CD8-positive, alpha-beta memory T cell (primary cell): Measurements from ENCODE around the gene PALLD. TPM values are rescaled to one million over a fixed set of nuclear protein-coding genes. Genes with fewer than 3 reads are reported as not detected.

Source experiments
- CTCF ChIA-PET: fragments of 350-600 bp; sonication (Branson Sonifier 250); formaldehyde crosslinking; loops from one replicate; lab custom pipeline; 2021; ENCODE audit warnings: antibody characterized with exemption; lab: Charles Lee
- POLR2A ChIA-PET: fragments of 350-600 bp; sonication (Branson Sonifier 250); formaldehyde crosslinking; loops from one replicate; lab custom pipeline; 2021; ENCODE audit warnings: antibody characterized with exemption; lab: Charles Lee
- DNase-seq, 5 donors: peaks; one replicate each; pipeline versions ENCODE4 v3.0.0 to v3.0.0-alpha.2; 2020 to 2022; ENCODE audit warnings: mixed read lengths in 1 of 5
- H3K27ac ChIP-seq: one replicate; pipeline ENCODE4 v1.7.0; 2013; ENCODE audit warnings: low read depth, mild to moderate bottlenecking, low read length, moderate library complexity
- H3K27me3 ChIP-seq: 2 replicates; pipeline ENCODE4 v1.7.0; 2013; ENCODE audit warnings: low read length, mild to moderate bottlenecking; ENCODE audit not compliant: insufficient read depth, poor library complexity, severe bottlenecking
- H3K36me3 ChIP-seq: 2 replicates; pipeline ENCODE4 v1.7.0; 2013; ENCODE audit warnings: mild to moderate bottlenecking, low read length, moderate library complexity; ENCODE audit not compliant: insufficient read depth
- H3K4me1 ChIP-seq: 2 replicates; pipeline ENCODE4 v1.7.0; 2013; ENCODE audit warnings: mild to moderate bottlenecking, low read length, moderate library complexity; ENCODE audit not compliant: insufficient read depth
- H3K4me3 ChIP-seq: 2 replicates; pipeline ENCODE4 v1.7.0; 2013; ENCODE audit warnings: mild to moderate bottlenecking, low read length
- H3K9me3 ChIP-seq: 2 replicates; pipeline ENCODE4 v1.7.0; 2013; ENCODE audit warnings: mild to moderate bottlenecking, low read length
- H3K27ac Mint-ChIP-seq, 8 donors: one replicate each; pipeline ENCODE4 v1.8.0; 2020 to 2021; ENCODE audit warnings: mixed read lengths in 8 of 8, mild to moderate bottlenecking in 6 of 8, inconsistent platforms in 3 of 8, moderate library complexity in 3 of 8
- H3K27me3 Mint-ChIP-seq, 2 donors: one replicate each; pipeline ENCODE4 v1.8.0; 2020 to 2021; ENCODE audit warnings: mixed read lengths in 2 of 2, mild to moderate bottlenecking in 1 of 2, moderate library complexity in 1 of 2
- H3K36me3 Mint-ChIP-seq, 3 donors: one replicate each; pipeline ENCODE4 v1.8.0; 2020 to 2021; ENCODE audit warnings: mixed read lengths in 3 of 3, inconsistent platforms in 1 of 3, mild to moderate bottlenecking in 1 of 3
- H3K4me1 Mint-ChIP-seq, 3 donors: one replicate each; pipeline ENCODE4 v1.8.0; 2020 to 2021; ENCODE audit warnings: mixed read lengths in 3 of 3, inconsistent platforms in 1 of 3, mild to moderate bottlenecking in 1 of 3
- H3K4me3 Mint-ChIP-seq, 7 donors: one replicate each; pipeline ENCODE4 v1.8.0; 2020 to 2021; ENCODE audit warnings: mixed read lengths in 7 of 7, mild to moderate bottlenecking in 6 of 7, moderate library complexity in 4 of 7, inconsistent platforms in 2 of 7
- H3K9me3 Mint-ChIP-seq, 5 donors: one replicate each; pipeline ENCODE4 v1.8.0; 2020 to 2022; ENCODE audit warnings: mixed read lengths in 5 of 5, mild to moderate bottlenecking in 3 of 5, moderate library complexity in 2 of 5, inconsistent platforms in 1 of 5
- polyA plus RNA-seq: library from polyadenylated mRNA; unstranded; fragments of 300-500 nt; fragmentation: Illumina TruSeq; gene quantifications from one replicate; pipeline ENCODE4 v1.2.3, GENCODE V29; 2021
- total RNA-seq, 2 experiments: library from RNA; stranded (reverse); gene quantifications; one replicate each; pipeline ENCODE4 v1.2.3, GENCODE V29; 2021

PALLD gene
- total and polyA plus RNA-seq, 3 experiments from 2014 or later = 0.35 to 0.97 (median 0.47) TPM

- no peaks in the 10 kb centered on the region for H3K9me3 ChIP-seq
- no peak overlapping the region for H3K4me3 Mint-ChIP-seq
- POLR2A ChIA-PET = no interaction called here
- no peak for DNase-seq
- H3K4me3 ChIP-seq = no peak overlapping the region
- peaks cover 6 to 17% (median 11%) of the 10 kb centered on the region in 3 donors for H3K4me1 Mint-ChIP-seq
- H3K27ac Mint-ChIP-seq = no peak overlapping the region
- H3K27me3 Mint-ChIP-seq = peaks cover 43 to 65% of the 10 kb centered on the region in 2 donors
- H3K27ac ChIP-seq = no peak overlapping the region
- peaks cover 5% of the 10 kb centered on the region for H3K27me3 ChIP-seq
- no peaks in the 10 kb centered on the region for H3K4me1 ChIP-seq
- CTCF ChIA-PET = no interaction called here
- peaks cover 0 to 4% (median 0%) of the 10 kb centered on the region in 5 donors for H3K9me3 Mint-ChIP-seq
- H3K36me3 Mint-ChIP-seq = no peaks in the 10 kb centered on the region
- no peaks in the 10 kb centered on the region for H3K36me3 ChIP-seq
Observed at GRCh38 chr4:168630445-168631187, 133.8 kb downstream of the PALLD start.

- no peaks in the 10 kb centered on the region for H3K9me3 ChIP-seq
- peaks cover 48 to 71% of the 10 kb centered on the region in 2 donors for H3K27me3 Mint-ChIP-seq
- H3K9me3 Mint-ChIP-seq = peaks cover 0 to 4% (median 0%) of the 10 kb centered on the region in 5 donors
- ChIA-PET POLR2A (no interaction called here), CTCF (no interaction called here)
- peaks cover 6 to 17% (median 11%) of the 10 kb centered on the region in 3 donors for H3K4me1 Mint-ChIP-seq
- H3K27me3 ChIP-seq = peaks cover 5% of the 10 kb centered on the region
- no peak overlapping the region for H3K4me3 ChIP-seq
- no peaks in the 10 kb centered on the region for H3K4me1 ChIP-seq
- no peaks in the 10 kb centered on the region for H3K36me3 ChIP-seq
- H3K4me3 Mint-ChIP-seq = peak overlapping the region in 3 of 7 donors; percentile 3 to 32 (median 29)
- H3K27ac Mint-ChIP-seq = peak overlapping the region in 1 of 8 donors; percentile 43
- H3K27ac ChIP-seq = no peak overlapping the region
- H3K36me3 Mint-ChIP-seq = no peaks in the 10 kb centered on the region
- no peak for DNase-seq
Observed at GRCh38 chr4:168631241-168632162, 134.7 kb downstream of the PALLD start.

GRCh38 chr4:168632301-168632725 is 135.5 kb downstream of the PALLD start:
- H3K4me3 ChIP-seq = no peak overlapping the region
- Mint-ChIP-seq H3K4me3 (peak overlapping the region in 1 of 7 donors; percentile 29), H3K4me1 (peaks cover 6 to 17% (median 11%) of the 10 kb centered on the region in 3 donors), H3K27ac (no peak overlapping the region), H3K9me3 (peaks cover 0 to 4% (median 0%) of the 10 kb centered on the region in 5 donors), H3K27me3 (peaks cover 50 to 74% of the 10 kb centered on the region in 2 donors), H3K36me3 (no peaks in the 10 kb centered on the region)
- ChIA-PET CTCF (no interaction called here), POLR2A (no interaction called here)
- no peaks in the 10 kb centered on the region for H3K4me1 ChIP-seq
- H3K9me3 ChIP-seq = no peaks in the 10 kb centered on the region
- H3K36me3 ChIP-seq = no peaks in the 10 kb centered on the region
- H3K27me3 ChIP-seq = peaks cover 5% of the 10 kb centered on the region
- no peak overlapping the region for H3K27ac ChIP-seq
- no peak for DNase-seq

GRCh38 chr4:168633064-168633463 is 136.2 kb downstream of the PALLD start:
- Mint-ChIP-seq H3K27ac (no peak overlapping the region), H3K4me3 (no peak overlapping the region), H3K27me3 (peaks cover 50 to 74% of the 10 kb centered on the region in 2 donors), H3K9me3 (peaks cover 0 to 4% (median 0%) of the 10 kb centered on the region in 5 donors), H3K4me1 (peaks cover 6 to 17% (median 11%) of the 10 kb centered on the region in 3 donors), H3K36me3 (no peaks in the 10 kb centered on the region)
- Histone ChIP-seq H3K36me3 (no peaks in the 10 kb centered on the region), H3K9me3 (no peaks in the 10 kb centered on the region), H3K4me1 (no peaks in the 10 kb centered on the region), H3K27ac (no peak overlapping the region), H3K4me3 (no peak overlapping the region), H3K27me3 (peaks cover 5% of the 10 kb centered on the region)
- no peak for DNase-seq
- ChIA-PET POLR2A (no interaction called here), CTCF (no interaction called here)

GRCh38 chr4:168633496-168633895 is 136.6 kb downstream of the PALLD start:
- H3K4me1 Mint-ChIP-seq = peaks cover 6 to 17% (median 11%) of the 10 kb centered on the region in 3 donors
- no peak overlapping the region for H3K27ac Mint-ChIP-seq
- peaks cover 0 to 4% (median 0%) of the 10 kb centered on the region in 5 donors for H3K9me3 Mint-ChIP-seq
- H3K27me3 Mint-ChIP-seq = peaks cover 48 to 69% of the 10 kb centered on the region in 2 donors
- H3K27ac ChIP-seq = no peak overlapping the region
- ChIA-PET POLR2A (no interaction called here), CTCF (no interaction called here)
- H3K4me3 Mint-ChIP-seq = no peak overlapping the region
- DNase-seq = no peak
- no peaks in the 10 kb centered on the region for H3K36me3 Mint-ChIP-seq
- H3K27me3 ChIP-seq = peaks cover 5% of the 10 kb centered on the region
- no peak overlapping the region for H3K4me3 ChIP-seq
- no peaks in the 10 kb centered on the region for H3K36me3 ChIP-seq
- no peaks in the 10 kb centered on the region for H3K9me3 ChIP-seq
- H3K4me1 ChIP-seq = no peaks in the 10 kb centered on the region

- H3K36me3 Mint-ChIP-seq = no peaks in the 10 kb centered on the region
- no peak overlapping the region for H3K4me3 Mint-ChIP-seq
- Histone ChIP-seq H3K9me3 (no peaks in the 10 kb centered on the region), H3K4me3 (no peak overlapping the region), H3K27me3 (peaks cover 5% of the 10 kb centered on the region), H3K27ac (no peak overlapping the region), H3K36me3 (no peaks in the 10 kb centered on the region), H3K4me1 (no peaks in the 10 kb centered on the region)
- no peak for DNase-seq
- H3K27ac Mint-ChIP-seq = no peak overlapping the region
- peaks cover 42 to 66% of the 10 kb centered on the region in 2 donors for H3K27me3 Mint-ChIP-seq
- CTCF ChIA-PET = no interaction called here
- peaks cover 6 to 17% (median 11%) of the 10 kb centered on the region in 3 donors for H3K4me1 Mint-ChIP-seq
- POLR2A ChIA-PET = no interaction called here
- H3K9me3 Mint-ChIP-seq = peaks cover 0 to 4% (median 0%) of the 10 kb centered on the region in 5 donors
Observed at GRCh38 chr4:168634276-168634802, 137.5 kb downstream of the PALLD start.

- no peaks in the 10 kb centered on the region for H3K4me1 ChIP-seq
- no peaks in the 10 kb centered on the region for H3K36me3 Mint-ChIP-seq
- no peak overlapping the region for H3K4me3 ChIP-seq
- H3K4me1 Mint-ChIP-seq = peaks cover 4 to 14% (median 8%) of the 10 kb centered on the region in 3 donors
- POLR2A ChIA-PET = no interaction called here
- H3K4me3 Mint-ChIP-seq = no peak overlapping the region
- H3K27me3 Mint-ChIP-seq = peaks cover 28 to 49% of the 10 kb centered on the region in 2 donors
- no peak overlapping the region for H3K27ac ChIP-seq
- H3K36me3 ChIP-seq = no peaks in the 10 kb centered on the region
- H3K27me3 ChIP-seq = peaks cover 5% of the 10 kb centered on the region
- no peak overlapping the region for H3K27ac Mint-ChIP-seq
- DNase-seq = no peak
- H3K9me3 ChIP-seq = no peaks in the 10 kb centered on the region
- peaks cover 0 to 4% (median 0%) of the 10 kb centered on the region in 5 donors for H3K9me3 Mint-ChIP-seq
- CTCF ChIA-PET = no interaction called here
Observed at GRCh38 chr4:168636040-168636439, 139.2 kb downstream of the PALLD start.
